Panc1 (cell line): ENCODE measurements around the gene GRAMD4. TPM values are rescaled to one million over a fixed set of nuclear protein-coding genes. Genes with fewer than 3 reads are reported as not detected.

Source experiments
- ATAC-seq: fragments of 200-7000 bp; cut with Tn5 transposase; 2 replicates; pipeline ENCODE4 v1.9.1; 2020; ENCODE audit warnings: mild to moderate bottlenecking, moderate library complexity
- BruUV-seq: library from RNA; stranded (reverse); fragments of 400-500 nt; replicated peaks from 2 replicates; lab custom pipeline; 2021; lab: Mats Ljungman, UMichigan
- CTCF ChIA-PET: fragments of 300-600 bp; sonication (Branson Sonifier 250); formaldehyde crosslinking; loops from one replicate; lab custom pipeline; 2022; ENCODE audit warnings: antibody characterized with exemption; lab: Charles Lee
- POLR2A ChIA-PET: fragments of 300-600 bp; sonication (Branson Sonifier 250); formaldehyde crosslinking; loops from one replicate; lab custom pipeline; 2022; ENCODE audit warnings: antibody characterized with exemption; lab: Charles Lee
- DNase-seq: peaks from one replicate; pipeline ENCODE4 v3.0.0-alpha.2; 2010; ENCODE audit warnings: low read depth, low spot score
- H3K27ac ChIP-seq: 2 replicates; pipeline ENCODE4 v1.5.1; 2011; ENCODE audit warnings: mild to moderate bottlenecking, low read length, inconsistent platforms
- H3K27me3 ChIP-seq: fragments of 200-500 bp; sonication (Bioruptor generic); 2 replicates; pipeline ENCODE4 v1.6.0; 2014; ENCODE audit warnings: low read length, inconsistent platforms; ENCODE audit not compliant: control insufficient read depth, insufficient read depth
- H3K36me3 ChIP-seq: fragments of 200-500 bp; sonication (Bioruptor generic); 2 replicates; pipeline ENCODE4 v1.5.1; 2014; ENCODE audit warnings: inconsistent platforms, mild to moderate bottlenecking, low read length, moderate library complexity; ENCODE audit not compliant: control insufficient read depth, insufficient read depth
- H3K4me1 ChIP-seq: 2 replicates; pipeline ENCODE4 v1.5.1; 2011; ENCODE audit warnings: inconsistent platforms, mild to moderate bottlenecking, low read length, moderate library complexity; ENCODE audit not compliant: control insufficient read depth, insufficient read depth
- H3K4me3 ChIP-seq, 2 experiments: 2 replicates each; pipeline ENCODE4 v1.5.1; 2011 to 2012; ENCODE audit warnings: low read depth in 2 of 2, low read length in 2 of 2, mild to moderate bottlenecking in 2 of 2, inconsistent platforms in 1 of 2, moderate library complexity in 1 of 2
- H3K9me3 ChIP-seq: fragments of 200-500 bp; sonication (Bioruptor generic); 2 replicates; pipeline ENCODE4 v1.5.1; 2014; ENCODE audit warnings: low read depth, mild to moderate bottlenecking, inconsistent platforms, low read length, moderate library complexity; ENCODE audit not compliant: control insufficient read depth, insufficient read depth
- POLR2AphosphoS5 ChIP-seq: IDR thresholded peaks from 2 replicates; pipeline ENCODE4 v1.6.1; 2012; ENCODE audit warnings: mild to moderate bottlenecking, low read depth, low read length, moderate library complexity
- SIN3A ChIP-seq: IDR thresholded peaks from 2 replicates; pipeline ENCODE4 v1.6.1; 2012; ENCODE audit warnings: low read depth, mild to moderate bottlenecking, low read length, moderate library complexity, borderline replicate concordance; ENCODE audit not compliant: insufficient read depth
- TCF7L2 ChIP-seq: IDR thresholded peaks from 2 replicates; pipeline ENCODE4 v1.6.1; 2011; ENCODE audit warnings: mild to moderate bottlenecking, low read depth, low read length, inconsistent platforms
- in situ Hi-C: cut with HindIII; loops from 2 replicates; pipeline ENCODE4 v1.10.0; 2016; ENCODE audit warnings: low sequenced_read_pairs, low pct_unique_long_range_greater_than_20kb
- intact Hi-C: fragments of 100-400 bp; cut with micrococcal nuclease; formaldehyde crosslinking; loops from one replicate; pipeline ENCODE4 v1.10.0; 2022; ENCODE audit not compliant: unreplicated experiment
- total RNA-seq: library from RNA; stranded (reverse); gene quantifications from one replicate; pipeline ENCODE4 v1.2.1, GENCODE V29; 2021; ENCODE audit not compliant: unreplicated experiment
- TF ChIP-seq, protein P1 (sequence below): fragments of 450-650 bp; IDR thresholded peaks from 2 replicates; pipeline ENCODE4 v1.5.1; 2017; ENCODE audit warnings: mild to moderate bottlenecking
- TF ChIP-seq, protein P2 (sequence below), 2 experiments: IDR thresholded peaks; 2 replicates each; pipeline ENCODE4 v1.6.1; 2011 to 2012; ENCODE audit warnings: low read depth in 2 of 2, control low read depth in 1 of 2, low read length in 1 of 2, mild to moderate bottlenecking in 1 of 2, moderate library complexity in 1 of 2; ENCODE audit not compliant: insufficient read depth in 1 of 2

The GRAMD4 gene
- total RNA-seq, 1 experiment from 2014 or later, result 30.8 TPM

DNA sequence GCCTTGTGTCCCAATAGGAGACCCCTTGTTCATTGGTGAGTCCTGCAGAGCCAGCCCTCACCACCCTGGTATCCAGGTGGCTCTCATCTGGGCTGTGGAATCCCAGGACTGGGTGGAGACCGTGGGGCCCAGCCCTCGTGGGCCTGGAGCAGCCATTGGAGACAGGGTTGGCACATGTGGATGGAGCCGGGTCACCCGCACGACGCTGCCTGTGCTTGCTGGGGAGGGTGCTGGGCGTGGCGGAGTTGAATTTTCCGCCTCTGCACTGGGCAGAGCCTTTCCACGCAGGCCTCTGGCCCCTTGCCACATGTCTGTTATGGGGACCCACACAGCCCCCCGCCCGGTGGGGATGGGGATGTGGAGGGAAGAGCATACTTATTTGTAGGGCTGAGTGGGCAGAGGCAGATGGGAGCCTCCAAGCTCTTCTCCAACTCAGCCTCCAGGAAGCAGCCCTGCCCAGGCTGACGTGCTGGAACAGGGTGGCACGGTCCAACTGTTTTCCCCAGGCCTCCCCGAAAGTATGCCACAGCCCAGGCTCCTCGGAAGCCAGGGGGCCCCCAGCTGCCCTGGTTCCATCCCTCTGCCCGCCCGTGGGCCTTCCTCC is 12.6 kb downstream of the GRAMD4 start:
- in situ Hi-C loops, result no loop called here
- CTCF ChIA-PET, result no interaction called here
- intact Hi-C loops, result no loop called here
- DNase-seq (no peak), ATAC-seq (no peak)
- Histone ChIP-seq H3K27me3 (no peaks in the 10 kb centered on the region), H3K9me3 (no peaks in the 10 kb centered on the region), H3K4me3 (no peak overlapping the region), H3K36me3 (no peaks in the 10 kb centered on the region), H3K4me1 (no peaks in the 10 kb centered on the region; the same call in none of the 2 replicates), H3K27ac (no peak overlapping the region)
- POLR2A ChIA-PET, result no interaction called here
- TF ChIP-seq TCF7L2 (no peak), POLR2AphosphoS5 (no peak), SIN3A (no peak)
- TF ChIP-seq, protein P1, sequence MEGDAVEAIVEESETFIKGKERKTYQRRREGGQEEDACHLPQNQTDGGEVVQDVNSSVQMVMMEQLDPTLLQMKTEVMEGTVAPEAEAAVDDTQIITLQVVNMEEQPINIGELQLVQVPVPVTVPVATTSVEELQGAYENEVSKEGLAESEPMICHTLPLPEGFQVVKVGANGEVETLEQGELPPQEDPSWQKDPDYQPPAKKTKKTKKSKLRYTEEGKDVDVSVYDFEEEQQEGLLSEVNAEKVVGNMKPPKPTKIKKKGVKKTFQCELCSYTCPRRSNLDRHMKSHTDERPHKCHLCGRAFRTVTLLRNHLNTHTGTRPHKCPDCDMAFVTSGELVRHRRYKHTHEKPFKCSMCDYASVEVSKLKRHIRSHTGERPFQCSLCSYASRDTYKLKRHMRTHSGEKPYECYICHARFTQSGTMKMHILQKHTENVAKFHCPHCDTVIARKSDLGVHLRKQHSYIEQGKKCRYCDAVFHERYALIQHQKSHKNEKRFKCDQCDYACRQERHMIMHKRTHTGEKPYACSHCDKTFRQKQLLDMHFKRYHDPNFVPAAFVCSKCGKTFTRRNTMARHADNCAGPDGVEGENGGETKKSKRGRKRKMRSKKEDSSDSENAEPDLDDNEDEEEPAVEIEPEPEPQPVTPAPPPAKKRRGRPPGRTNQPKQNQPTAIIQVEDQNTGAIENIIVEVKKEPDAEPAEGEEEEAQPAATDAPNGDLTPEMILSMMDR, result no peak
- TF ChIP-seq, protein P2, sequence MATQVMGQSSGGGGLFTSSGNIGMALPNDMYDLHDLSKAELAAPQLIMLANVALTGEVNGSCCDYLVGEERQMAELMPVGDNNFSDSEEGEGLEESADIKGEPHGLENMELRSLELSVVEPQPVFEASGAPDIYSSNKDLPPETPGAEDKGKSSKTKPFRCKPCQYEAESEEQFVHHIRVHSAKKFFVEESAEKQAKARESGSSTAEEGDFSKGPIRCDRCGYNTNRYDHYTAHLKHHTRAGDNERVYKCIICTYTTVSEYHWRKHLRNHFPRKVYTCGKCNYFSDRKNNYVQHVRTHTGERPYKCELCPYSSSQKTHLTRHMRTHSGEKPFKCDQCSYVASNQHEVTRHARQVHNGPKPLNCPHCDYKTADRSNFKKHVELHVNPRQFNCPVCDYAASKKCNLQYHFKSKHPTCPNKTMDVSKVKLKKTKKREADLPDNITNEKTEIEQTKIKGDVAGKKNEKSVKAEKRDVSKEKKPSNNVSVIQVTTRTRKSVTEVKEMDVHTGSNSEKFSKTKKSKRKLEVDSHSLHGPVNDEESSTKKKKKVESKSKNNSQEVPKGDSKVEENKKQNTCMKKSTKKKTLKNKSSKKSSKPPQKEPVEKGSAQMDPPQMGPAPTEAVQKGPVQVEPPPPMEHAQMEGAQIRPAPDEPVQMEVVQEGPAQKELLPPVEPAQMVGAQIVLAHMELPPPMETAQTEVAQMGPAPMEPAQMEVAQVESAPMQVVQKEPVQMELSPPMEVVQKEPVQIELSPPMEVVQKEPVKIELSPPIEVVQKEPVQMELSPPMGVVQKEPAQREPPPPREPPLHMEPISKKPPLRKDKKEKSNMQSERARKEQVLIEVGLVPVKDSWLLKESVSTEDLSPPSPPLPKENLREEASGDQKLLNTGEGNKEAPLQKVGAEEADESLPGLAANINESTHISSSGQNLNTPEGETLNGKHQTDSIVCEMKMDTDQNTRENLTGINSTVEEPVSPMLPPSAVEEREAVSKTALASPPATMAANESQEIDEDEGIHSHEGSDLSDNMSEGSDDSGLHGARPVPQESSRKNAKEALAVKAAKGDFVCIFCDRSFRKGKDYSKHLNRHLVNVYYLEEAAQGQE (IDR thresholded peaks at IDR 0.05; ENCODE audit: insufficient read depth in 1 of 2, low read depth in 2 of 2, low read length in 1 of 2), result no peak
- no TSS peak for BruUV-seq

DNA sequence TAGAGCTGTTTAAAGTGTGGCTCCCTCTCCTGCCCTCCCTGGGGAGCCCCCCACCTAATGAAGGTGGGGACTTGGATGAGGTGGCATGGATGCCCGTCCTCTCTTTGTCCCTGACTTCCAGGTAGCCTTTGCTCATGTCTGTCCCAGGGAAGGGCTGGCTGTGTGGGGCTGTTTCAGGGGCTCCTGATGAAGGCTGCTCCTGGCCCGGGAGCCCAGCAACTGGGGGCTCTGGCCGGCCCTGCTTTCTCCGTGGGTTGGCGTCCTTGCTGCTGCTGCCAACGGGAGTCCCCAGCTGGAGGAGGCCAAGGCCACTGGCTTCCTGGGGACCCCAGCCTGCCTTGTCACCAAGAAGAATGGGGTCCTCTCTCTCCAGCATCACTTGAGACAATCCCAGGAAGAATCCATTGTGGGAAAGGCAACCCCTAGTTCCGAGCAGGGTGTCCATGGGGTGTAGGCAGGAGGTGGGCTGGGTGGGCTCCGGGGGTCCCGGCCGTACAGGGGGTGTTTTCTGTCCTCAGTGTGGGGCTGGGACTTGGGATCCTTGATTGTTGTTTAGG is 13.2 kb downstream of the GRAMD4 start:
- Histone ChIP-seq H3K27me3 (no peaks in the 10 kb centered on the region), H3K27ac (no peak overlapping the region), H3K9me3 (no peaks in the 10 kb centered on the region), H3K4me3 (no peak overlapping the region), H3K36me3 (no peaks in the 10 kb centered on the region), H3K4me1 (no peaks in the 10 kb centered on the region; the same call in none of the 2 replicates)
- ChIA-PET CTCF (no interaction called here), POLR2A (no interaction called here)
- DNase-seq, result no peak
- no peak for ATAC-seq
- in situ Hi-C loops (no loop called here), intact Hi-C loops (no loop called here)
- no TSS peak for BruUV-seq
- TF ChIP-seq, protein P2 (IDR thresholded peaks at IDR 0.05; ENCODE audit: insufficient read depth in 1 of 2, low read depth in 2 of 2, low read length in 1 of 2), result no peak
- no peak for TF ChIP-seq POLR2AphosphoS5
- TF ChIP-seq, protein P1, result no peak
- TF ChIP-seq SIN3A, result no peak
- TF ChIP-seq TCF7L2, result no peak
